Prostate gland (tissue), 2 donors: Measurements from ENCODE around the gene ASS1. TPM values are rescaled to one million over a fixed set of nuclear protein-coding genes. Genes with fewer than 3 reads are reported as not detected.

Source experiments
- DNase-seq: peaks from one replicate; pipeline ENCODE4 v3.0.0-alpha.2; 2019; ENCODE audit warnings: low spot score
- H3K27ac ChIP-seq, 2 donors: fragments of 200-600 bp; sonication (generic); 2 replicates each; pipeline ENCODE4 v1.5.1; 2017 to 2019
- H3K27me3 ChIP-seq: fragments of 200-600 bp; sonication (generic); replicated peaks from 2 replicates; pipeline ENCODE4 v1.5.1; 2019; ENCODE audit not compliant: insufficient read depth
- H3K36me3 ChIP-seq, 2 donors: fragments of 200-600 bp; sonication (generic); 1 replicate in 1 of 2; 2 replicates in 1 of 2; pipeline versions ENCODE4 v1.5.1 to v1.8.1; 2017 to 2019
- H3K4me1 ChIP-seq: fragments of 200-600 bp; sonication (generic); replicated peaks from 2 replicates; pipeline ENCODE4 v1.5.1; 2019
- H3K4me3 ChIP-seq, 2 donors: fragments of 200-600 bp; sonication (generic); 2 replicates each; pipeline ENCODE4 v1.5.1; 2017 to 2019
- H3K9me3 ChIP-seq: fragments of 200-600 bp; sonication (generic); 2 replicates; pipeline ENCODE4 v1.5.1; 2017
- CTCF ChIP-seq, 4 experiments: fragments of 200-600 bp in 2 of 4; fragments of 450-650 bp in 2 of 4; sonication (generic) in 2 of 4; IDR thresholded peaks; 1 replicate in 3 of 4; 2 replicates in 1 of 4; pipeline ENCODE4 v1.5.1; 2016 to 2019; ENCODE audit warnings: antibody characterized with exemption in 4 of 4, mild to moderate bottlenecking in 2 of 4, moderate library complexity in 2 of 4
- POLR2A ChIP-seq: fragments of 450-650 bp; IDR thresholded peaks from one replicate; pipeline ENCODE4 v1.6.1; 2016; ENCODE audit warnings: antibody characterized with exemption, mild to moderate bottlenecking
- POLR2AphosphoS5 ChIP-seq: sonication (generic); formaldehyde crosslinking; IDR thresholded peaks from one replicate; pipeline ENCODE4 v1.6.1; 2017; ENCODE audit warnings: antibody characterized with exemption
- WGBS: methylation state at CpG from one replicate; pipeline ENCODE4 v1.1.5; 2018; 5-methylcytosine and 5-hydroxymethylcytosine counted together
- intact Hi-C: fragments of 100-400 bp; cut with DNase I; formaldehyde crosslinking; loops from one replicate; pipeline ENCODE4 v1.14.2; 2022
- total RNA-seq, 2 donors: library from RNA; depleted of rRNA; stranded (reverse); fragments of >200 nt; gene quantifications; one replicate each; pipeline ENCODE4 v1.1.0, GENCODE V29; 2016

ASS1 gene
- total RNA-seq, 2 donors from 2014 or later, result 59.4 to 228 TPM

DNA sequence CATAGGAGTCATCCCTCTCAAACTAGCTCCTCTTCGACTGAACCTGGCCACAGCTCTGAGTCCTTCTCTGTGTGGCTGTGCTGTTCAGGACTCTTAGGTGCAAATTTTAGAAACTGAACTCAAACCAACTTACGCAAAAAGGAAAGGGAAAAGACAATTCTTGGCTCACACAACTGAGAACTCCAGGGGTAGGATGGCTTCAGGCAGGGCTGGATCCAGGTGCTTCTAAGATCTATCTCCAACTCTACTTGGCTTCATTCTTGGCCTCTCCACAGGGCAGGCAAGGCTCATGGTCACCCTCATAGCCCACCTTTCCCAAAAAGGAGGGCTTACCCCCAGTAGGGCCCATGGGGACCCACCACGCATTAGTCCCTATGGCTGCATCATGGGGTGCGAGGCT, 8.1 kb downstream of the ASS1 start:
- Histone ChIP-seq H3K4me1 (no peaks in the 10 kb centered on the region), H3K27ac (no peak overlapping the region)
- intact Hi-C loops, result no loop called here

GRCh38 chr9:130453487-130453886, 8.7 kb downstream of the ASS1 start:
- TF ChIP-seq POLR2AphosphoS5 (no peak), POLR2A (no peak), CTCF (IDR thresholded peaks at IDR 0.05) (no peak)
- H3K27ac ChIP-seq, result no peak overlapping the region
- H3K27me3 ChIP-seq, result no peaks in the 10 kb centered on the region
- intact Hi-C loops, result no loop called here
- H3K36me3 ChIP-seq, result no peaks in the 10 kb centered on the region
- no peak overlapping the region for H3K4me3 ChIP-seq
- H3K4me1 ChIP-seq, result no peaks in the 10 kb centered on the region
- DNase-seq, result no peak
- no peaks in the 10 kb centered on the region for H3K9me3 ChIP-seq
- WGBS, result 48% methylated on average over 7 of the region's 7 CpGs

More for the DNA sequence above, 8.1 kb downstream of the ASS1 start:
- TF ChIP-seq POLR2A (no peak), POLR2AphosphoS5 (no peak), CTCF (IDR thresholded peaks at IDR 0.05) (no peak)
- DNase-seq, result no peak
- Histone ChIP-seq H3K9me3 (no peaks in the 10 kb centered on the region), H3K27me3 (no peaks in the 10 kb centered on the region), H3K4me3 (no peak overlapping the region), H3K36me3 (no peaks in the 10 kb centered on the region)
- WGBS, result 88% methylated on average over 4 of the region's 4 CpGs

DNA sequence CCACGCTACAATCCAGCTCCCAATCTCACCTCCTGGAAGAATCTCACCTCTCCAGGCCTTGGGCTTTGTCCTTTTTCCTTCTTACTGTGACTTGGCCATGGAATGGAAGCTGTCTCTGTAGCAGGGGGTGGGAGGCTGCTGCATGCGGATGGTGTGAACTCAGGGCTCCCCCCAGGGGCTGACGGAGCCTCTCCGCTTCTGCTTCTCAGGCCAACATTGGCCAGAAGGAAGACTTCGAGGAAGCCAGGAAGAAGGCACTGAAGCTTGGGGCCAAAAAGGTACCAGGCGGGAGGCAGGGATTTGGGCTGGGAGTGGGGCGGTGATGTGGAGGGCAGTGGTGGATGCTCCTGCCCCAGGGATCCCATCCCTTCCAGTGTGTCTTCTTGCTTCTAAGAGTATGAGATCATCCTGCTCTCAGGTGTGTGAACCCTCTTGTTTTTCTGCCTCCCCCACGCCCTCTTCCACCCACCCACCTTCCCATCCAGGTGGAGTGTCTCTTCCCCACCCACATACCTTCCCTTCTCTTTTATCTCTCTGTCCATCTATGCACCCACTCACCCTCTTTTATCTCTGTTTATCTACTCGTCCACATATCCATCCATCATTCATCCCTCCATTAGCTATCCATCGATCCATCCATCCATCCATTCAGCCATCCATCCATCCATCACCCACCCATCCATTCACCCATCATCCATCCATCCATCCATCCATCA, 9.5 kb downstream of the ASS1 start:
- DNase-seq, result no peak
- Histone ChIP-seq H3K27ac (no peak overlapping the region), H3K4me1 (no peaks in the 10 kb centered on the region), H3K27me3 (no peaks in the 10 kb centered on the region), H3K4me3 (no peak overlapping the region), H3K9me3 (no peaks in the 10 kb centered on the region), H3K36me3 (no peaks in the 10 kb centered on the region)
- 92% methylated on average over 10 of the region's 10 CpGs for WGBS
- intact Hi-C loops, result no loop called here
- TF ChIP-seq CTCF (IDR thresholded peaks at IDR 0.05), result no peak
- no peak for TF ChIP-seq POLR2A
- TF ChIP-seq POLR2AphosphoS5, result no peak

GRCh38 chr9:130454812-130455325, 10.1 kb downstream of the ASS1 start:
- no peak overlapping the region for H3K4me3 ChIP-seq
- H3K27ac ChIP-seq, result no peak overlapping the region
- 56% methylated on average over 3 of the region's 3 CpGs for WGBS
- intact Hi-C loops, result no loop called here
- no peaks in the 10 kb centered on the region for H3K9me3 ChIP-seq
- no peaks in the 10 kb centered on the region for H3K4me1 ChIP-seq
- TF ChIP-seq POLR2A, result no peak
- no peak for TF ChIP-seq POLR2AphosphoS5
- no peak for TF ChIP-seq CTCF (IDR thresholded peaks at IDR 0.05)
- H3K27me3 ChIP-seq, result no peaks in the 10 kb centered on the region
- H3K36me3 ChIP-seq, result no peaks in the 10 kb centered on the region
- DNase-seq, result no peak
